Astrocyte of the cerebellum (primary cell): ENCODE results near the gene STIM2.

ENCODE experiments used
- DNase-seq: peaks from one replicate; pipeline ENCODE4 v3.0.0-alpha.2; 2011; ENCODE audit warnings: low read depth
- H3K4me3 ChIP-seq: 2 replicates; pipeline ENCODE4 v1.5.1; 2011; ENCODE audit warnings: mild to moderate bottlenecking, low read depth, low read length, moderate library complexity
- CTCF ChIP-seq: IDR thresholded peaks from 2 replicates; pipeline ENCODE4 v1.5.1; 2012; ENCODE audit warnings: low read length, low read depth, moderate library complexity, mild to moderate bottlenecking; ENCODE audit errors: missing control alignments
- in situ Hi-C: cut with HindIII; loops from 2 replicates; pipeline ENCODE4 v1.10.0; 2017; ENCODE audit warnings: low sequenced_read_pairs

STIM2 gene

GRCh38 chr4:26916195-26916594 lies 55.6 kb downstream of the STIM2 start:
- DNase-seq = no peak
- no peak for TF ChIP-seq CTCF

GRCh38 chr4:26930964-26931363 lies 70.3 kb downstream of the STIM2 start:
- no peak overlapping the region for H3K4me3 ChIP-seq
- no peak for DNase-seq
- TF ChIP-seq CTCF = no peak
- in situ Hi-C loops = no loop called here

More at GRCh38 chr4:26916195-26916594, 55.6 kb downstream of the STIM2 start:
- in situ Hi-C loops = no loop called here
- no peak overlapping the region for H3K4me3 ChIP-seq

- in situ Hi-C loops = no loop called here
- no peak overlapping the region for H3K4me3 ChIP-seq
- no peak for DNase-seq
- no peak for TF ChIP-seq CTCF
Measured at GRCh38 chr4:26931451-26931850, 70.8 kb downstream of the STIM2 start.

GRCh38 chr4:26931966-26932365 lies 71.3 kb downstream of the STIM2 start:
- in situ Hi-C loops = no loop called here
- no peak for DNase-seq
- no peak for TF ChIP-seq CTCF
- no peak overlapping the region for H3K4me3 ChIP-seq

- TF ChIP-seq CTCF = no peak
- no peak for DNase-seq
- no peak overlapping the region for H3K4me3 ChIP-seq
- in situ Hi-C loops = no loop called here
Measured at GRCh38 chr4:26935397-26935796, 74.8 kb downstream of the STIM2 start.

GRCh38 chr4:26936284-26937065 lies 75.8 kb downstream of the STIM2 start:
- in situ Hi-C loops = no loop called here
- DNase-seq = no peak
- H3K4me3 ChIP-seq = no peak overlapping the region
- no peak for TF ChIP-seq CTCF
